ENCODE data around the gene STK38L. TPM values are rescaled to one million over a fixed set of nuclear protein-coding genes. Genes with fewer than 3 reads are reported as not detected.

STK38L gene
- total RNA-seq, 1 donor from 2014 or later, result 115 TPM

DNA sequence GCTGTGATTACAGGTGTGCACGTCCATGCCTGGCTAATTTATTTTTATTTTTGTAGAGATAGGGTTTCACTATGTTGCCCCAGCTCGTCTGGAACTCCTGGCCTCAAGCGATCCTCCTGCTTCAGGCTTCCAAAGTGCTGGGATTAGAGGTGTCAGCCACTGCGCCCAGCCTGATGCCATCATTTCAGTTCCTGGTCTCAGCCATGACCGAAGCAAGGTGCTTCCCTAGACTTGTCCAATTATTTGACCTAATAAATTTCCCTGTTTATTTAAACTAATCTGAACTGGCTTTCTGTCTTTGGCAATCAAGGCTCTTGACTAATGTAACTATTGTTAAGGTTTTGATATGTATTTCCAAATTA is 24.4 kb upstream of the STK38L start:
- no peak for TF ChIP-seq EZH2 (IDR thresholded peaks at IDR 0.05; ENCODE audit: insufficient read depth, low read length)
- TF ChIP-seq, protein P1, sequence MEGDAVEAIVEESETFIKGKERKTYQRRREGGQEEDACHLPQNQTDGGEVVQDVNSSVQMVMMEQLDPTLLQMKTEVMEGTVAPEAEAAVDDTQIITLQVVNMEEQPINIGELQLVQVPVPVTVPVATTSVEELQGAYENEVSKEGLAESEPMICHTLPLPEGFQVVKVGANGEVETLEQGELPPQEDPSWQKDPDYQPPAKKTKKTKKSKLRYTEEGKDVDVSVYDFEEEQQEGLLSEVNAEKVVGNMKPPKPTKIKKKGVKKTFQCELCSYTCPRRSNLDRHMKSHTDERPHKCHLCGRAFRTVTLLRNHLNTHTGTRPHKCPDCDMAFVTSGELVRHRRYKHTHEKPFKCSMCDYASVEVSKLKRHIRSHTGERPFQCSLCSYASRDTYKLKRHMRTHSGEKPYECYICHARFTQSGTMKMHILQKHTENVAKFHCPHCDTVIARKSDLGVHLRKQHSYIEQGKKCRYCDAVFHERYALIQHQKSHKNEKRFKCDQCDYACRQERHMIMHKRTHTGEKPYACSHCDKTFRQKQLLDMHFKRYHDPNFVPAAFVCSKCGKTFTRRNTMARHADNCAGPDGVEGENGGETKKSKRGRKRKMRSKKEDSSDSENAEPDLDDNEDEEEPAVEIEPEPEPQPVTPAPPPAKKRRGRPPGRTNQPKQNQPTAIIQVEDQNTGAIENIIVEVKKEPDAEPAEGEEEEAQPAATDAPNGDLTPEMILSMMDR (IDR thresholded peaks at IDR 0.05; ENCODE audit: insufficient read depth, low read depth, low read length), result no peak
- Histone ChIP-seq H3K4me3 (ENCODE audit: insufficient read depth, low read depth, low read length) (no peak overlapping the region), H3K4me2 (ENCODE audit: low read length) (no peak overlapping the region), H3K36me3 (ENCODE audit: insufficient read depth, low read length) (no peaks in the 10 kb centered on the region), H3K9me3 (ENCODE audit: insufficient read depth, low read depth, low read length) (no peaks in the 10 kb centered on the region), H3K79me2 (ENCODE audit: insufficient read depth, low read length) (no peaks in the 10 kb centered on the region), H4K20me1 (ENCODE audit: insufficient read depth, low read length) (no peaks in the 10 kb centered on the region), H3K27me3 (ENCODE audit: insufficient read depth, low read length) (no peaks in the 10 kb centered on the region), H3K9ac (ENCODE audit: low read length) (no peak overlapping the region), H3K4me1 (ENCODE audit: insufficient read depth, low read length) (no peaks in the 10 kb centered on the region), H3K27ac (ENCODE audit: low read depth, low read length) (no peak overlapping the region), H2AFZ (ENCODE audit: low read depth, low read length) (no peak overlapping the region)
- Mint-ChIP-seq H3K4me3 (ENCODE audit: unreplicated experiment) (no peak overlapping the region), H3K27me3 (ENCODE audit: low read depth, unreplicated experiment) (no peaks in the 10 kb centered on the region), H3K4me1 (ENCODE audit: low read depth, unreplicated experiment) (peaks cover 3% of the 10 kb centered on the region), H3K9me3 (ENCODE audit: unreplicated experiment) (no peaks in the 10 kb centered on the region), H3K36me3 (ENCODE audit: low read depth, unreplicated experiment) (no peaks in the 10 kb centered on the region), H3K27ac (ENCODE audit: unreplicated experiment) (no peak overlapping the region)
- DNase-seq (ENCODE audit: low read depth) (no peak), FAIRE-seq (no peak)

DNA sequence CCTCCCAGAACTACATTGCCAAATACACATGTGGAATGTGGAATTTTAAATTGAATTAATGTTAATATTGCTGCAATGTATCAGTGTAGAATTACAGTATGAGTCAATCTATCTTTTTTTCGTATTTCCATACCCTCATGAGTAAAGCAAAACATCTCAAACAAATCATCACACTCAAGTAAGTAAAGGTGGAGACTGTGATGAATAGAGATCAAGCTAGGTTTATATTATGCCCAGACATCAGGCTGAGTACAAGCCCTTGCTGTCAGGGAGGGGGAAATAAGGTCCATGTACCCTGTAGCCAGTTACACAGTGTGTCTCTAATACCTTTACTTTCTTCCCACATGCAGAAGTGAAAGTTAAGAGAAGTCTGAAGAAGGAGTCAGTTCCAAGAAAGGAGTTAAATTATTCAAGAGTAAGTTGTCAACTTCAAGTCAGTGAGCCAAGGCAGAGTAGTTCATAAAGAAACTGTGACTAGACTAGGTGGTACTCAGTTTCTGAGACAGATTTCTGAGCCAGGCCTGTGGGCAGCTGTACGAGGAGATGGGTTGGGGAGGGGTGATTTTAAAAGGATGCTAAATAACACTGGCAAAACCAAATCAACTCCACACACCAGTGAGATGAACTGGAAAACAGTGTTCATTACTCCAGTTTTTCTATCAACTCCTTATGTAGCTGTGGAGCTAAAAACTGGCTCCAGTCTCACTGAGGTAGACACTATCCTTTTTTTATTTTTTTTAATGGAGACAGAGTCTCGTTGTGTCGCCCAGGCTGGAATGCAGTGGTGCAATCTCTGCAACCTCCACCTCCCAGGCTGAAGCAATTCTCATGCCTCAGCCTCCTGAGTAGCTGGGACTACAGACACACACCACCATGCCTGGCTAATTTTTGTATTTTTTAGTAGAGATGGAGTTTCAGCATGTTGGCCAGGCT is 23.8 kb upstream of the STK38L start:
- Mint-ChIP-seq H3K27ac (ENCODE audit: unreplicated experiment) (peak overlapping the region; percentile 53), H3K4me3 (ENCODE audit: unreplicated experiment) (no peak overlapping the region), H3K9me3 (ENCODE audit: unreplicated experiment) (no peaks in the 10 kb centered on the region), H3K4me1 (ENCODE audit: low read depth, unreplicated experiment) (peaks cover 3% of the 10 kb centered on the region), H3K36me3 (ENCODE audit: low read depth, unreplicated experiment) (no peaks in the 10 kb centered on the region), H3K27me3 (ENCODE audit: low read depth, unreplicated experiment) (no peaks in the 10 kb centered on the region)
- no peaks in the 10 kb centered on the region for H3K9me3 ChIP-seq (ENCODE audit: insufficient read depth, low read depth, low read length)
- peak overlapping the region; percentile 64 for H2AFZ ChIP-seq (ENCODE audit: low read depth, low read length)
- H3K27ac ChIP-seq (ENCODE audit: low read depth, low read length), result no peak overlapping the region
- H3K4me1 ChIP-seq (ENCODE audit: insufficient read depth, low read length), result no peaks in the 10 kb centered on the region
- H4K20me1 ChIP-seq (ENCODE audit: insufficient read depth, low read length), result no peaks in the 10 kb centered on the region
- FAIRE-seq (no peak), DNase-seq (ENCODE audit: low read depth) (peak; percentile 14)
- no peak overlapping the region for H3K4me2 ChIP-seq (ENCODE audit: low read length)
- H3K36me3 ChIP-seq (ENCODE audit: insufficient read depth, low read length), result no peaks in the 10 kb centered on the region
- H3K9ac ChIP-seq (ENCODE audit: low read length), result no peak overlapping the region
- H3K79me2 ChIP-seq (ENCODE audit: insufficient read depth, low read length), result no peaks in the 10 kb centered on the region
- TF ChIP-seq, protein P1 (IDR thresholded peaks at IDR 0.05; ENCODE audit: insufficient read depth, low read depth, low read length), result no peak
- no peak for TF ChIP-seq EZH2 (IDR thresholded peaks at IDR 0.05; ENCODE audit: insufficient read depth, low read length)
- H3K27me3 ChIP-seq (ENCODE audit: insufficient read depth, low read length), result no peaks in the 10 kb centered on the region
- no peak overlapping the region for H3K4me3 ChIP-seq (ENCODE audit: insufficient read depth, low read depth, low read length)

DNA sequence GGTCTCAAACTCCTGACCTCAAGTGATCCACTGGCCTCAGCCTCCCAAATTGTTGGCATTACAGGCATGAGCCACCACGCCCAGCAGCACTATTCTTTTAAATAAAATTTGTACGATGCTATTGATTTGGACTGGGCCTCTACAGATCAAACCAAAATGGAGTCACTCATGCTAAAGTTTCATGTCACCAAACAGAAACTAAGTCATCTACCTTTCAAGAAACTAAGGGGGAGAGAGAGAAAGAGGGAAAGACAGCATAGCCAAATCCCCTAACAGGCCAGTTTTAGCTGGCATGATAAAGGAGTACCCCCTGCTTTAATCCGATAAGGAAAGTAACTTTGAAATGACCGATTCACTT is 23.1 kb upstream of the STK38L start:
- Histone ChIP-seq H3K9ac (ENCODE audit: low read length) (no peak overlapping the region), H3K79me2 (ENCODE audit: insufficient read depth, low read length) (no peaks in the 10 kb centered on the region), H3K36me3 (ENCODE audit: insufficient read depth, low read length) (no peaks in the 10 kb centered on the region), H4K20me1 (ENCODE audit: insufficient read depth, low read length) (no peaks in the 10 kb centered on the region), H3K27me3 (ENCODE audit: insufficient read depth, low read length) (no peaks in the 10 kb centered on the region), H3K4me2 (ENCODE audit: low read length) (no peak overlapping the region), H3K27ac (ENCODE audit: low read depth, low read length) (no peak overlapping the region), H2AFZ (ENCODE audit: low read depth, low read length) (no peak overlapping the region), H3K4me3 (ENCODE audit: insufficient read depth, low read depth, low read length) (no peak overlapping the region), H3K9me3 (ENCODE audit: insufficient read depth, low read depth, low read length) (no peaks in the 10 kb centered on the region), H3K4me1 (ENCODE audit: insufficient read depth, low read length) (no peaks in the 10 kb centered on the region)
- no peaks in the 10 kb centered on the region for H3K27me3 Mint-ChIP-seq (ENCODE audit: low read depth, unreplicated experiment)
- H3K4me1 Mint-ChIP-seq (ENCODE audit: low read depth, unreplicated experiment), result peaks cover 3% of the 10 kb centered on the region
- TF ChIP-seq, protein P1 (IDR thresholded peaks at IDR 0.05; ENCODE audit: insufficient read depth, low read depth, low read length), result no peak
- TF ChIP-seq EZH2 (IDR thresholded peaks at IDR 0.05; ENCODE audit: insufficient read depth, low read length), result no peak
- no peaks in the 10 kb centered on the region for H3K9me3 Mint-ChIP-seq (ENCODE audit: unreplicated experiment)
- FAIRE-seq (no peak), DNase-seq (ENCODE audit: low read depth) (no peak)
- no peaks in the 10 kb centered on the region for H3K36me3 Mint-ChIP-seq (ENCODE audit: low read depth, unreplicated experiment)
- H3K4me3 Mint-ChIP-seq (ENCODE audit: unreplicated experiment), result no peak overlapping the region
- peak overlapping the region; percentile 53 for H3K27ac Mint-ChIP-seq (ENCODE audit: unreplicated experiment)

All from astrocyte (in vitro differentiated cells and primary cell).